SU-DHL-6 (cell line): ENCODE measurements around the gene TNS3.

ENCODE experiments used
- CTCF ChIP-seq: fragments of 200-600 bp; sonication (generic); IDR thresholded peaks from one replicate; pipeline ENCODE4 v1.5.1; 2017; ENCODE audit warnings: antibody characterized with exemption, mild to moderate bottlenecking, low read length, moderate library complexity; ENCODE audit not compliant: insufficient read depth, poor library complexity, severe bottlenecking
- EZH2phosphoT487 ChIP-seq: fragments of 200-600 bp; sonication (generic), shearing (Covaris generic); conservative IDR thresholded peaks from 2 replicates; pipeline ENCODE4 v1.6.1; 2018; ENCODE audit warnings: mild to moderate bottlenecking, antibody characterized with exemption, low read length, moderate library complexity, mixed read lengths

GRCh38 chr7:47475880-47476227, 106.1 kb downstream of the TNS3 start:
- TF ChIP-seq CTCF (no peak), EZH2phosphoT487 (no peak)
